ENCODE results near the gene KRT78.

KRT78 gene

GRCh38 chr12:52844386-52844785 is 4.4 kb downstream of the KRT78 start:
- DNase-seq (ENCODE audit: insufficient read length, low spot score): no peak
- no peak for FAIRE-seq

GRCh38 chr12:52839436-52840105 is 9.2 kb downstream of the KRT78 start:
- FAIRE-seq: no peak
- no peak for DNase-seq (ENCODE audit: insufficient read length, low spot score)

GRCh38 chr12:52838609-52839435 is 10.0 kb downstream of the KRT78 start:
- DNase-seq (ENCODE audit: insufficient read length, low spot score) (no peak), FAIRE-seq (no peak)

GRCh38 chr12:52837781-52838608 is 10.8 kb downstream of the KRT78 start:
- FAIRE-seq (no peak), DNase-seq (ENCODE audit: insufficient read length, low spot score) (no peak)

GRCh38 chr12:52837413-52837741 is 11.4 kb downstream of the KRT78 start:
- no peak for FAIRE-seq
- DNase-seq (ENCODE audit: insufficient read length, low spot score): peak; percentile 72

- FAIRE-seq (no peak), DNase-seq (ENCODE audit: insufficient read length, low spot score) (no peak)
Measured at GRCh38 chr12:52836491-52837412, 12.0 kb downstream of the KRT78 start.

GRCh38 chr12:52836042-52836466 is 12.7 kb downstream of the KRT78 start:
- DNase-seq (ENCODE audit: insufficient read length, low spot score) (peak; percentile 65), FAIRE-seq (peak; percentile 91)

- FAIRE-seq: no peak
- no peak for DNase-seq (ENCODE audit: insufficient read length, low spot score)
Measured at GRCh38 chr12:52835271-52836041, 13.3 kb downstream of the KRT78 start.

GRCh38 chr12:52834727-52835001 is 14.1 kb downstream of the KRT78 start:
- FAIRE-seq (no peak), DNase-seq (ENCODE audit: insufficient read length, low spot score) (no peak)

- no peak for FAIRE-seq
- no peak for DNase-seq (ENCODE audit: insufficient read length, low spot score)
Measured at GRCh38 chr12:52833922-52834726, 14.7 kb downstream of the KRT78 start, which contains the start of gene KRT79. Gene KRT79 (minus strand): TSS chr12:52834311. CDS start chr12:52834260, 51 bp downstream.

GRCh38 chr12:52832985-52833905 is 15.5 kb downstream of the KRT78 start:
- FAIRE-seq: no peak
- DNase-seq (ENCODE audit: insufficient read length, low spot score): no peak

- no peak for FAIRE-seq
Measured at GRCh38 chr12:52832451-52832850, 16.3 kb downstream of the KRT78 start.

GRCh38 chr12:52831251-52831650 is 17.5 kb downstream of the KRT78 start:
- no peak for FAIRE-seq
- no peak for DNase-seq (ENCODE audit: insufficient read length, low spot score)

More at GRCh38 chr12:52832451-52832850, 16.3 kb downstream of the KRT78 start:
- no peak for DNase-seq (ENCODE audit: insufficient read length, low spot score)

- DNase-seq (ENCODE audit: insufficient read length, low spot score) (no peak), FAIRE-seq (no peak)
Measured at GRCh38 chr12:52829986-52830770, 18.6 kb downstream of the KRT78 start.

GRCh38 chr12:52828591-52829021 is 20.2 kb downstream of the KRT78 start:
- FAIRE-seq: peak; percentile 31
- DNase-seq (ENCODE audit: insufficient read length, low spot score): no peak

- DNase-seq (ENCODE audit: insufficient read length, low spot score) (no peak), FAIRE-seq (no peak)
Measured at GRCh38 chr12:52828156-52828555, 20.6 kb downstream of the KRT78 start.
